HL-60 (cell line): ENCODE results near the gene RNF168.
A peak's percentile ranks its signal among the peaks of the same experiment; 100 is the strongest.

ENCODE experiments used
- CTCF ChIP-seq: IDR thresholded peaks from one replicate; pipeline ENCODE4 v1.5.1; 2011; ENCODE audit warnings: low read length, control low read depth, inconsistent platforms; ENCODE audit not compliant: insufficient read depth
- POLR2AphosphoS5 ChIP-seq: IDR thresholded peaks from 2 replicates; pipeline ENCODE4 v1.6.1; 2012; ENCODE audit warnings: low read depth
- REST ChIP-seq: IDR thresholded peaks from 2 replicates; pipeline ENCODE4 v1.6.1; 2012; ENCODE audit warnings: low read depth; ENCODE audit not compliant: insufficient replicate concordance

- TF ChIP-seq REST (no peak), CTCF (peak; percentile 28), POLR2AphosphoS5 (no peak)
Observed at GRCh38 chr3:196518966-196519717, 15.6 kb upstream of the RNF168 start.
